ENCODE data around the gene ULK1. TPM values are rescaled to one million over a fixed set of nuclear protein-coding genes. Genes with fewer than 3 reads are reported as not detected.
"Not testable (repeated sequence)": the region's sequence is repeated elsewhere in the genome, so short reads cannot be mapped to it uniquely, and the experiment has no call there.

ULK1 gene
- total RNA-seq, 4 donors from 2014 or later, result 11.8 to 135 (median 38.8) TPM

DNA sequence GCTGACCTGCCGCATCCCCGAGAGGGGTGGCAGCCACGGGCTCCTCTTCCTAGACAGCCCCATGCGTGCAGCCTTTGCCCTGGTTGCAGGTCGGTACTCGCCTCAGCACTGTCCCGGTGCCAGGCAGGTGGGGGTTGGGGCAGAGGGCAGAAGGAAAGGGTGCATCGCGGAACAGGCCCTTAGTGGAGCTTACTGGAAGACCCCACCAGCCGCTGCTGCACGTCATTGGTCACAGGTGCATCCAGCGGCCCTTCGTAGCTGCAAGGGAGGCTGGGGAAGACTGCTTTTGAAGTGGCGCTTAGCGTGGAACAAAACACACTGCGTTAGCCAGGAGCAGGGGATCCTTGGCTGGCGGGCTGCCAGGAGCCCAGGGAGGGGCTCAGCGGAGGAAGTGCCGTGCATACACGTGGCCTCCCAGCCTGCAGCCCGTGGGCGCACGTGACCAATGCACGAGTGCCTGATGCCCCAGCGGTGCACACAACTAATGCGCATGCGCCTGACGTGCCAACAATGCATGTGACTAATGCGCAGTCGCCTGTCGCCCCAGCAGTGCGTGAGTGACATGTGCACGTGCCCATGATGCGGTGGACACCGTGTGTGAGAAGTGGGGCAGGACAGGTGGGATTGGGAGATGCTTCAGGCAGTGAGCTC lies 50.3 kb downstream of the ULK1 start:
- TF ChIP-seq, protein P1, sequence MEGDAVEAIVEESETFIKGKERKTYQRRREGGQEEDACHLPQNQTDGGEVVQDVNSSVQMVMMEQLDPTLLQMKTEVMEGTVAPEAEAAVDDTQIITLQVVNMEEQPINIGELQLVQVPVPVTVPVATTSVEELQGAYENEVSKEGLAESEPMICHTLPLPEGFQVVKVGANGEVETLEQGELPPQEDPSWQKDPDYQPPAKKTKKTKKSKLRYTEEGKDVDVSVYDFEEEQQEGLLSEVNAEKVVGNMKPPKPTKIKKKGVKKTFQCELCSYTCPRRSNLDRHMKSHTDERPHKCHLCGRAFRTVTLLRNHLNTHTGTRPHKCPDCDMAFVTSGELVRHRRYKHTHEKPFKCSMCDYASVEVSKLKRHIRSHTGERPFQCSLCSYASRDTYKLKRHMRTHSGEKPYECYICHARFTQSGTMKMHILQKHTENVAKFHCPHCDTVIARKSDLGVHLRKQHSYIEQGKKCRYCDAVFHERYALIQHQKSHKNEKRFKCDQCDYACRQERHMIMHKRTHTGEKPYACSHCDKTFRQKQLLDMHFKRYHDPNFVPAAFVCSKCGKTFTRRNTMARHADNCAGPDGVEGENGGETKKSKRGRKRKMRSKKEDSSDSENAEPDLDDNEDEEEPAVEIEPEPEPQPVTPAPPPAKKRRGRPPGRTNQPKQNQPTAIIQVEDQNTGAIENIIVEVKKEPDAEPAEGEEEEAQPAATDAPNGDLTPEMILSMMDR (IDR thresholded peaks at IDR 0.05), result no peak
- no peak for TF ChIP-seq POLR2A (IDR thresholded peaks at IDR 0.05)
- Histone ChIP-seq H3K4me3 (no peak overlapping the region), H3K4me1 (no peaks in the 10 kb centered on the region), H3K27me3 (no peaks in the 10 kb centered on the region), H3K27ac (no peak overlapping the region), H3K9me3 (no peaks in the 10 kb centered on the region), H3K36me3 (no peaks in the 10 kb centered on the region)
- intact Hi-C loops (cut with DNase I; ENCODE audit: low total_unique reads), result no loop called here
- DNase-seq, result no peak

DNA sequence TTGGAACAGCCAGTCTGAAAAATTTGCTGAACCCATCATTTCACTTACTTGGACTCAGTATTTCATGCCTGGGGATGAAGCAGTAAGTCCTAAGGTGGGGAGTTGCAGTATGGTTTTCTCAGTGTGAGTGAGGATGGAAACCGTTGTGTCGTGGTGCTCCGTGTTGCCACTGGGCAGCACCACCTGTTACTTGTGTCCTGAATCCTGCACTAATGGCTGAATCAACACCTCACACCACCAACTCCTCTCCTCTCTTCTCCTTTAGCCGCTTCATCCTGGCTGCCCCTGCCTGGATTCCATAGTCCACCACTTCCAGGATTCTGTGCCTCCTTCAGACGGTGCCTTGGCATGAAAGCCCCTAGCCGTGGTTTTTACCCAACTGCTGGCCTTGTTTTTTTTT lies 52.3 kb downstream of the ULK1 start:
- H3K4me3 ChIP-seq, result no peak overlapping the region
- H3K36me3 ChIP-seq, result no peaks in the 10 kb centered on the region
- TF ChIP-seq, protein P1 (IDR thresholded peaks at IDR 0.05), result no peak
- no peak for TF ChIP-seq POLR2A (IDR thresholded peaks at IDR 0.05)
- H3K27me3 ChIP-seq, result no peaks in the 10 kb centered on the region
- no peak for DNase-seq
- intact Hi-C loops (cut with DNase I; ENCODE audit: low total_unique reads), result no loop called here
- peaks cover 4 to 7% of the 10 kb centered on the region in 2 donors for H3K4me1 ChIP-seq
- no peak overlapping the region for H3K27ac ChIP-seq
- no peaks in the 10 kb centered on the region for H3K9me3 ChIP-seq

DNA sequence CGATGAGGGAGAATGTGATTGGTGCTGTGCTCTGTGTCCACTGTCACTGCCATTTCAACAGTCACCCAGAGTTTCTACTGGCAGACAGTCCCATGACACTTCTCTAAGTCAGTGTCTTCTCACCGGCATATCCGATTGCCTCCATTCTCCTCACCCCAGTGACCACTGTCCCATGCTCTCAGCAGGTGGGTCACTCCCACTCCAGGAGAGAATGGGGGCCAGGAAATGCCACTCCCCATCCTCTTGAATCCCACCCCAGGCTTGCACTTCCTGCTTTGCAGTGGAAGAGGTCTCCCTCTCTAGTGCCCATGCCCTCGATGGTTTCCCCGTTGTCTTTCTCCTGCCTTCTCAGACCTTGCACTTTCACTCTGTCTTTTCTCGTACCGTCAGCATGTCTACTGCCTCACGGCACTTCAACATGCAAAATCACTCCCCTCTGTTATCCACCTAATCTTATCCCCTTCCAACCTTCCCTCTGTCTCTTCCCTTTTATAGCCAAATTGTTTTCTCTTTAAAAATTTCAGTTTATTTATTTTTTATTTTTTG lies 53.1 kb downstream of the ULK1 start:
- TF ChIP-seq, protein P1 (IDR thresholded peaks at IDR 0.05), result no peak
- TF ChIP-seq POLR2A (IDR thresholded peaks at IDR 0.05), result no peak
- no peaks in the 10 kb centered on the region for H3K27me3 ChIP-seq
- no peak overlapping the region for H3K4me3 ChIP-seq
- no peaks in the 10 kb centered on the region for H3K36me3 ChIP-seq
- intact Hi-C loops (cut with DNase I; ENCODE audit: low total_unique reads), result loop anchor here (2.0 kb wide), 1 partner anchor 53 kb away; the partner anchor contains the start of gene ULK1
- H3K27ac ChIP-seq, result peak overlapping the region in 1 of 2 donors; percentile 84
- no peak for DNase-seq
- no peaks in the 10 kb centered on the region for H3K9me3 ChIP-seq
- H3K4me1 ChIP-seq, result peaks cover 5 to 7% of the 10 kb centered on the region in 2 donors

DNA sequence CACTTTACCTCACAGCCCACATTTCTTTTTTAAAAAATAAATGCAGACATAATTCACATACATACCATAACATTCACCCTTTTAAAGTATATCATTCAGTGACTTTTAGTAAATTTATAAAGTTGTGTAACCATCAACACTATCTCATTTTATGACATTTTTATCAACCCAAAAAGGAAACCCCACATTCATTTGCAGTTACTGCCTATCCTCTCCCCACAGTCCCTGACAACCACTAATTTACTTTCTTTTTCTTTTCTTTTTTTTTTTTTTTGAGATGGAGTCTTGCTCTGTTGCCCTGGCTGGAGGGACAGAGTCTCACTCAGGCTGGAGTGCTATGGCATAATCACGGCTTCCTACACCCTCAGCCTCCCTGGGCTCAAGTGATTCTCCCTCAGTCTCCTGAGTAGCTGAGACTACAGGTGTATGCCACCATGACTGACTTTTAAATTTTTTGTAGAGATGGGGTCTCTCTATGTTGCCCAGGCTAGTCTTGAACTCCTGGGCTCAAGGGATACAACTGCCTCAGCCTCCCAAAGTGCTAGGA lies 53.8 kb downstream of the ULK1 start:
- no peak for TF ChIP-seq POLR2A (IDR thresholded peaks at IDR 0.05)
- Histone ChIP-seq H3K4me1 (peaks cover 5 to 7% of the 10 kb centered on the region in 2 donors), H3K27me3 (no peaks in the 10 kb centered on the region), H3K36me3 (no peaks in the 10 kb centered on the region), H3K9me3 (no peaks in the 10 kb centered on the region), H3K4me3 (no peak overlapping the region), H3K27ac (peak overlapping the region; percentile 34 to 84)
- intact Hi-C loops (cut with DNase I; ENCODE audit: low total_unique reads), result loop anchor here (2.0 kb wide), 1 partner anchor 53 kb away; the partner anchor contains the start of gene ULK1
- no peak for DNase-seq

DNA sequence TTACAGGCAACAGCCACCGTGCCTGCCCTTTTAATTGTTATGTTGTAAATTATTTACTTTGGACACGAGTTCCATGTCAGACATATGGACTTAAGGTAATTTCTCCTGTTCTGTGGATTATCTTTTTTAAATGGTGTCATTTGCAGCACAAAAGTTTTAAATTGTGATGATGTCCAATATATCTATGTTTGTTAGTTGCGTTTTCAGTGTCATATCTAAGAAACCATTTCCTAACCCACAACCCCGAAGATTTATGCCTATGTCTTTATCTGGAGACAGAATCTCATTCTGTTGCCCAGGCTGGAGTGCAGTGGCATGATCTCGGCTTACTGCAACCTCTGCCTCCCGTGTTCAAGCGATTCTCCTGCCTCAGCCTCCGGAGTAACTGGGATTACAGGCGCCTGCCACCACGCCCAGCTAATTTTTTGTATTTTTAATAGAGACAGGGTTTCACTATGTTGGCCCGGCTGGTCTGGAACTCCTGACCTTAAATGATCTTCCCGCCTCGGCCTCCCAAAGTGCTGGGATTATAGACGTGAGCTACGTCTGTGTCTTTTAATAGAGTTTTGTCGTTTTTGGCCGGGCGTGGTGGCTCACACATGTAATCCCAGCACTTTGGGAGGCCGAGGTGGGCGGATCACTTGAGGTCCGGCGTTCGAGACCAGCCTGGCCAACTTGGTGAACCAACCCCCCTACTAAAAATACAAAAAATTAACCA lies 54.5 kb downstream of the ULK1 start:
- not testable (repeated sequence) for DNase-seq, H3K27me3 ChIP-seq, H3K9me3 ChIP-seq, H3K36me3 ChIP-seq, H3K4me1 ChIP-seq
- Histone ChIP-seq H3K27ac (peak overlapping the region; percentile 34 to 84), H3K4me3 (peak overlapping the region; percentile 22 to 85)
- intact Hi-C loops (cut with DNase I; ENCODE audit: low total_unique reads), result loop anchor here (2.0 kb wide), 1 partner anchor 54 kb away; the partner anchor contains the start of gene ULK1

Data from uterus (tissue), 4 donors.